ENCODE data around the gene TRIM40.
"Not testable (repeated sequence)": the region's sequence is repeated elsewhere in the genome, so short reads cannot be mapped to it uniquely, and the experiment has no call there.

The TRIM40 gene

DNA sequence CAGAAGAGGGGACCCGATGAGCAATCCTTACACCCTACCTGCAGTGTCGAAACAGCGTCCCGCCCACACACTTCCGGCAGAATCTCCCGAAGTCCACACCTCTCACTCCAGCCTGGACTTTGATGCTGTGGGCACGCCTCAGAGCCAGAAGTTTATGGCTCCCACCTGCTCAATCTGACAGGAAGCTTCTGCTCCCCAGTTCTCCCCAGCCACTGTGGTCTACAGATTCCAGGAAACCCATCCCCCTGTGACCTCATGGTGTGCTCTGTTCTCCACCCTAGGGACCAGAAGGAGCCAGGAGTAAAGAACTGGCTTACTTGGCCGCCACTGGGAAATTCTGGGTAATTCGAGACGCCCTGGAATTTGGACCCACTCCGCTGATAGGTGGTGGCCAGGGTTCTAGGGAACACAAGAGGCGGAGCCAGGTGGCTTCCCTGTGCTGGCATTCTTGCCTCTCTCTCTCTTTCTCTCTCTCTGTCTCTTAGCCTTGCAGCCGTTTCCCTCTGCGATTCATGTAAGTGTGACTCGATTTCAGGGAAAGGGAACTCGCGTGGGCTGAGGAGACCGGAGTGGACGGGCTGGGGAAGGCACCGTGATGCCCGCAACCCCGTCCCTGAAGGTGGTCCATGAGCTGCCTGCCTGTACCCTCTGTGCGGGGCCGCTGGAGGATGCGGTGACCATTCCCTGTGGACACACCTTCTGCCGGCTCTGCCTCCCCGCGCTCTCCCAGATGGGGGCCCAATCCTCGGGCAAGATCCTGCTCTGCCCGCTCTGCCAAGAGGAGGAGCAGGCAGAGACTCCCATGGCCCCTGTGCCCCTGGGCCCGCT lies 27.4 kb downstream of the TRIM40 start, which contains the start of gene TRIM15:
TSS of gene TRIM15 (plus strand) at position 457 of the 828 bp plus-strand sequence. CDS start at position 596, 139 bp downstream.
- TF ChIP-seq EZH2 (IDR thresholded peaks at IDR 0.05) (no peak), FOXP2 (optimal IDR thresholded peaks at IDR 0.05; ENCODE audit: control extremely low read depth, extremely low read length, insufficient read depth) (no peak), POLR2AphosphoS5 (IDR thresholded peaks at IDR 0.05; ENCODE audit: borderline replicate concordance, low read depth, low read length) (no peak)
- Histone ChIP-seq H3K36me3 (ENCODE audit: insufficient read depth, low read length) (no peaks in the 10 kb centered on the region), H3K27ac (no peak within 1 kb of the TSS), H3K9me3 (ENCODE audit: low read depth, low read length) (no peaks in the 10 kb centered on the region), H3K9ac (ENCODE audit: insufficient read length) (no peak within 1 kb of the TSS), H3K4me3 (no peak within 1 kb of the TSS)
- no peak for DNase-seq (ENCODE audit: low read depth, low spot score)

DNA sequence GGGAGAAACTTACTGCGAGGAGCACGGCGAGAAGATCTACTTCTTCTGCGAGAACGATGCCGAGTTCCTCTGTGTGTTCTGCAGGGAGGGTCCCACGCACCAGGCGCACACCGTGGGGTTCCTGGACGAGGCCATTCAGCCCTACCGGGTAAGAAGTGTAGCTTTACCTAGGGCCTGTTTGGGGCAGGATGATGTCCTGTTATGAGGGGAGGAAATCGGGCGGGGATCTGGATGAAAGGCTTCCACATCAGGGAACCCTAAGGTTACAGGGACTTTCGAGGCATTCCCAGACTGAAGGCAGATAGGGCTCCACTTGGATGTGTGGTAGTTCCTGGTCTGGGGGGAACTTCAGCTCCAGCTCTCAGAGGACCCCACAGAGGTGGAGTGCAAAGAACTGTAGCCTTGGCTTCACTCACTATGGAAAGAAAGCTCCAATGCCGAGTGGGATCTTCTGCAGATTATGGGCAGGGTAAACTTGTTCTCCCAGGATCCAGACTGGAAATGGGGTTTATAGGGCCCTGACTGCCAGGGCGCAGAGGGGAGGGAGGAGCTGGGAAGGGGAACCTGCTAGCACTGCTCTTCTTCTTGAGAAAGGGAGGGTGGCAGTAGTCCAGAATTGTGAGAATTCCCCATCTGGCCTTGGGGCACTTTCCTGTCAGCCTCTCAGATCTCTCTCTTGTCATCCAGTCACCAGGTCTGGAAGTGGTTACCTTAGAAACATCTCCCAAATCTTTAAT lies 28.1 kb downstream of the TRIM40 start:
- no peak overlapping the region for H3K4me3 ChIP-seq
- no peak overlapping the region for H3K9ac ChIP-seq (ENCODE audit: insufficient read length)
- no peak for DNase-seq (ENCODE audit: low read depth, low spot score)
- TF ChIP-seq POLR2AphosphoS5 (IDR thresholded peaks at IDR 0.05; ENCODE audit: borderline replicate concordance, low read depth, low read length), result no peak
- no peak for TF ChIP-seq FOXP2 (optimal IDR thresholded peaks at IDR 0.05; ENCODE audit: control extremely low read depth, extremely low read length, insufficient read depth)
- TF ChIP-seq EZH2 (IDR thresholded peaks at IDR 0.05), result no peak
- H3K9me3 ChIP-seq (ENCODE audit: low read depth, low read length), result no peaks in the 10 kb centered on the region
- no peak overlapping the region for H3K27ac ChIP-seq
- no peaks in the 10 kb centered on the region for H3K36me3 ChIP-seq (ENCODE audit: insufficient read depth, low read length)

DNA sequence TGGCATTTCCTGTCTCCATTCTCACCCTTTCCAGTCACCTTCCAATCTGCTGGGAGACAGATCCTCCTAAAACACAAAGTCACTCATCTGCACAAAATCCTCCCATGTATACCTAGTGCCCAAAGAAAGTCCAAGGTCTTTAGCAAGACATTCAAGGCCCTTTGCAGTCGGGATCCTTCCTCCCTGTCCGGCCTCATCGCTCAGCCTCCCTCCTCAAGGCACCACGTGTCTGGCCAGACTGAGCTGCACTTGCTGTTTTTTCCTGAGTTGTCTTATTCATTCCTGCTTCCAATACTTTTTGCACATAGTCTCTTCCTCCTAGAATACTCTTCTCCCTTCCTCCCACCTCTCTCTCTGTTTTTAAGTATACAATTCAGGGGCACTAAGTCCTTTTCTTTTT lies 28.8 kb downstream of the TRIM40 start:
- Histone ChIP-seq H3K36me3 (ENCODE audit: insufficient read depth, low read length) (no peaks in the 10 kb centered on the region), H3K27ac (no peak overlapping the region), H3K9me3 (ENCODE audit: low read depth, low read length) (no peaks in the 10 kb centered on the region), H3K9ac (ENCODE audit: insufficient read length) (no peak overlapping the region), H3K4me3 (no peak overlapping the region)
- no peak for DNase-seq (ENCODE audit: low read depth, low spot score)
- TF ChIP-seq EZH2 (IDR thresholded peaks at IDR 0.05) (no peak), POLR2AphosphoS5 (IDR thresholded peaks at IDR 0.05; ENCODE audit: borderline replicate concordance, low read depth, low read length) (no peak), FOXP2 (optimal IDR thresholded peaks at IDR 0.05; ENCODE audit: control extremely low read depth, extremely low read length, insufficient read depth) (no peak)

DNA sequence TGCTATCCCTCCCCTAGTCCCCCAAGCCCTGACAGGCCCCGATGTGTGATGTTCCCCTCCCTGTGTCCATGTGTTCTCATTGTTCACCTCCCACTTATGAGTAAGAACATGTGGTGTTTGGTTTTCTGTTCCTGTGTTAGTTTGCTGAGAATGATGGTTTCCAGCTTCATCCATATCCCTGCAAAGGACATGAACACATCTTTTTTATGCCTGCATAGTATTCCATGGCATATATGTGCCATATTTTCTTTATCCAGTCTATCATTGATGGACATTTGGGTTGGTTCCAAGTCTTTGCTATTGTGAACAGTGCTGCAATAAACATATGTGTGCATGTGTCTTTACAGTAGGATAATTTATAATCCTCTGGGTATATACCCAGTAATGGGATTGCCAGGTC lies 29.3 kb downstream of the TRIM40 start:
- H3K9me3 ChIP-seq (ENCODE audit: low read depth, low read length); H3K9ac ChIP-seq (ENCODE audit: insufficient read length); DNase-seq (ENCODE audit: low read depth, low spot score); H3K27ac ChIP-seq; H3K4me3 ChIP-seq; H3K36me3 ChIP-seq (ENCODE audit: insufficient read depth, low read length): not testable (repeated sequence)

- no peaks in the 10 kb centered on the region for H3K9me3 ChIP-seq (ENCODE audit: low read depth, low read length)
- H3K4me3 ChIP-seq, result no peak overlapping the region
- H3K36me3 ChIP-seq (ENCODE audit: insufficient read depth, low read length), result no peaks in the 10 kb centered on the region
- no peak for DNase-seq (ENCODE audit: low read depth, low spot score)
- TF ChIP-seq POLR2AphosphoS5 (IDR thresholded peaks at IDR 0.05; ENCODE audit: borderline replicate concordance, low read depth, low read length), result no peak
- TF ChIP-seq EZH2 (IDR thresholded peaks at IDR 0.05), result no peak
- TF ChIP-seq FOXP2 (optimal IDR thresholded peaks at IDR 0.05; ENCODE audit: control extremely low read depth, extremely low read length, insufficient read depth), result no peak
- no peak overlapping the region for H3K9ac ChIP-seq (ENCODE audit: insufficient read length)
- no peak overlapping the region for H3K27ac ChIP-seq
Observed at GRCh38 chr6:30167101-30167500, 31.2 kb downstream of the TRIM40 start.

DNA sequence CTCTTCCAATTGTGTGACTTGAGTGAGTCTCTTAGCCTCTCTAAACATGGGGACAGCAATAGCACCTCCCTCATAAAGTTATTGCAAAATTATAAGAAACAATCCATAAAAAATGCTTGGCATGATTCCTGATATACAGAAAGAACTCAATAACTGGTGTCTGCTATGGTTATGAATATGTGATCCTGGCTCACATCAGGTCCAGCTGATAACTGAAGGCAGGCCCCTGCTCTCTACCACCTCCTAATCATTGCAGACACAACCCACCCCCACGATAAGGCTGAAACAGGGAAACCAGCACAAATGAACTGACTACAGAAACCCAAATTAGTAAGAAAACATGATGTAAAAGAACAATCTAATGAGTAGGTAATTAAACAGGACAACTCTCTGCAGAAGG lies 32.8 kb downstream of the TRIM40 start:
- TF ChIP-seq POLR2AphosphoS5 (IDR thresholded peaks at IDR 0.05; ENCODE audit: borderline replicate concordance, low read depth, low read length), result no peak
- TF ChIP-seq EZH2 (IDR thresholded peaks at IDR 0.05), result no peak
- Histone ChIP-seq H3K4me3 (no peak overlapping the region), H3K9me3 (ENCODE audit: low read depth, low read length) (no peaks in the 10 kb centered on the region), H3K36me3 (ENCODE audit: insufficient read depth, low read length) (no peaks in the 10 kb centered on the region), H3K9ac (ENCODE audit: insufficient read length) (no peak overlapping the region), H3K27ac (no peak overlapping the region)
- no peak for DNase-seq (ENCODE audit: low read depth, low spot score)

DNA sequence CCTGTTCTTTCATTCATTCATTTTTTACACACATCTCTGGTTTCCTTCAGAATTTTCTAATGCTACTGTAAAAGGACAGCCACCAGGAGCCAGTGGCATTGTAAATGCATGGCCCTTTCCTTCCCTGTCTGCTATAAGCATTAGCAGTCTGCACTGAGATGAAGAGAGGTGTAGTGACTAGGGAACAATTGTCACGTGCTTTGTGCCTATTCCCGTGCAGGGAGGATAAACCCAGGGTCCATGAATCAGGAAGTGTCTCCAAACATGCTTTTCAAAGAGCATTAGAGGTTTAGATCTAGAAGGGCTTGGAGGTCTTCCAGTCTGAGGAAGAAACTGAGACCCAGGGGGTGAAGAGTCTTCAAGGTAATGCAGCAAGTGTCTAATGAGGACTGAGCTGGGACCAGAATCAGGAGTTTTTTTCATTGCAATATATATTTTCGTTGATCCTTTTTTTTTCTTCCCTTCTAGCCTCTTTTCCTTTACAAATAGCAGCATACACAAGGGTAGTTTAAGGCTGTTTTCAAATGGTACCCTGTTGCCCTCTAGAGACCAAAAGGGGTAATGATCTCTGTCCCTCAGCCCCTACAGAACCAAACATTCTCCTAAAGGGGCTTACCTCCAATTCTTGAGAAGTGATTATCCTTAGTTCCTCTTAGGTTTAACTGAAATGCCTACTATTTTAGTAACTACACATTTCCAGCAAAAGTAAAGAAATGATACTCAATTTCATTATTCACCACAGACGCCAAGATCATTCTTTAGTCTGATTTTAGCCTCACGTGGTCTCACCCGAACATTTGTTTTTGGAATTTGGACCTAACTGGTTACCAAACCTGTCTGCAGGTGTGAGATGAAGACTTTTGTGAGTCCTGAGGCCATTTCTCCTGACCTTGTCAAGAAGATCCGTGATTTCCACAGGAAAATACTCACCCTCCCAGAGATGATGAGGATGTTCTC lies 34.0 kb downstream of the TRIM40 start:
- no peaks in the 10 kb centered on the region for H3K36me3 ChIP-seq (ENCODE audit: insufficient read depth, low read length)
- H3K9ac ChIP-seq (ENCODE audit: insufficient read length), result no peak overlapping the region
- no peak overlapping the region for H3K4me3 ChIP-seq
- TF ChIP-seq EZH2 (IDR thresholded peaks at IDR 0.05) (no peak), FOXP2 (optimal IDR thresholded peaks at IDR 0.05; ENCODE audit: control extremely low read depth, extremely low read length, insufficient read depth) (no peak), POLR2AphosphoS5 (IDR thresholded peaks at IDR 0.05; ENCODE audit: borderline replicate concordance, low read depth, low read length) (no peak)
- H3K9me3 ChIP-seq (ENCODE audit: low read depth, low read length), result no peaks in the 10 kb centered on the region
- peak; percentile 37 for DNase-seq (ENCODE audit: low read depth, low spot score)
- H3K27ac ChIP-seq, result no peak overlapping the region

Measured in SK-N-MC (cell line).